Panc1 (cell line): ENCODE data around the gene THAP4. TPM values are rescaled to one million over a fixed set of nuclear protein-coding genes. Genes with fewer than 3 reads are reported as not detected.

ENCODE experiments used
- ATAC-seq: fragments of 200-7000 bp; cut with Tn5 transposase; 2 replicates; pipeline ENCODE4 v1.9.1; 2020; ENCODE audit warnings: mild to moderate bottlenecking, moderate library complexity
- BruUV-seq: library from RNA; stranded (reverse); fragments of 400-500 nt; replicated peaks from 2 replicates; lab custom pipeline; 2021; lab: Mats Ljungman, UMichigan
- CTCF ChIA-PET: fragments of 300-600 bp; sonication (Branson Sonifier 250); formaldehyde crosslinking; loops from one replicate; lab custom pipeline; 2022; ENCODE audit warnings: antibody characterized with exemption; lab: Charles Lee
- POLR2A ChIA-PET: fragments of 300-600 bp; sonication (Branson Sonifier 250); formaldehyde crosslinking; loops from one replicate; lab custom pipeline; 2022; ENCODE audit warnings: antibody characterized with exemption; lab: Charles Lee
- DNase-seq: peaks from one replicate; pipeline ENCODE4 v3.0.0-alpha.2; 2010; ENCODE audit warnings: low read depth, low spot score
- H3K27ac ChIP-seq: 2 replicates; pipeline ENCODE4 v1.5.1; 2011; ENCODE audit warnings: mild to moderate bottlenecking, low read length, inconsistent platforms
- H3K27me3 ChIP-seq: fragments of 200-500 bp; sonication (Bioruptor generic); 2 replicates; pipeline ENCODE4 v1.6.0; 2014; ENCODE audit warnings: low read length, inconsistent platforms; ENCODE audit not compliant: control insufficient read depth, insufficient read depth
- H3K36me3 ChIP-seq: fragments of 200-500 bp; sonication (Bioruptor generic); 2 replicates; pipeline ENCODE4 v1.5.1; 2014; ENCODE audit warnings: inconsistent platforms, mild to moderate bottlenecking, low read length, moderate library complexity; ENCODE audit not compliant: control insufficient read depth, insufficient read depth
- H3K4me1 ChIP-seq: 2 replicates; pipeline ENCODE4 v1.5.1; 2011; ENCODE audit warnings: inconsistent platforms, mild to moderate bottlenecking, low read length, moderate library complexity; ENCODE audit not compliant: control insufficient read depth, insufficient read depth
- H3K4me3 ChIP-seq, 2 experiments: 2 replicates each; pipeline ENCODE4 v1.5.1; 2011 to 2012; ENCODE audit warnings: low read depth in 2 of 2, low read length in 2 of 2, mild to moderate bottlenecking in 2 of 2, inconsistent platforms in 1 of 2, moderate library complexity in 1 of 2
- H3K9me3 ChIP-seq: fragments of 200-500 bp; sonication (Bioruptor generic); 2 replicates; pipeline ENCODE4 v1.5.1; 2014; ENCODE audit warnings: low read depth, mild to moderate bottlenecking, inconsistent platforms, low read length, moderate library complexity; ENCODE audit not compliant: control insufficient read depth, insufficient read depth
- CTCF ChIP-seq: fragments of 450-650 bp; IDR thresholded peaks from 2 replicates; pipeline ENCODE4 v1.5.1; 2017; ENCODE audit warnings: mild to moderate bottlenecking
- POLR2AphosphoS5 ChIP-seq: IDR thresholded peaks from 2 replicates; pipeline ENCODE4 v1.6.1; 2012; ENCODE audit warnings: mild to moderate bottlenecking, low read depth, low read length, moderate library complexity
- REST ChIP-seq, 2 experiments: IDR thresholded peaks; 2 replicates each; pipeline ENCODE4 v1.6.1; 2011 to 2012; ENCODE audit warnings: low read depth in 2 of 2, control low read depth in 1 of 2, low read length in 1 of 2, mild to moderate bottlenecking in 1 of 2, moderate library complexity in 1 of 2; ENCODE audit not compliant: insufficient read depth in 1 of 2
- SIN3A ChIP-seq: IDR thresholded peaks from 2 replicates; pipeline ENCODE4 v1.6.1; 2012; ENCODE audit warnings: low read depth, mild to moderate bottlenecking, low read length, moderate library complexity, borderline replicate concordance; ENCODE audit not compliant: insufficient read depth
- TCF7L2 ChIP-seq: IDR thresholded peaks from 2 replicates; pipeline ENCODE4 v1.6.1; 2011; ENCODE audit warnings: mild to moderate bottlenecking, low read depth, low read length, inconsistent platforms
- in situ Hi-C: cut with HindIII; loops from 2 replicates; pipeline ENCODE4 v1.10.0; 2016; ENCODE audit warnings: low sequenced_read_pairs, low pct_unique_long_range_greater_than_20kb
- intact Hi-C: fragments of 100-400 bp; cut with micrococcal nuclease; formaldehyde crosslinking; loops from one replicate; pipeline ENCODE4 v1.10.0; 2022; ENCODE audit not compliant: unreplicated experiment
- total RNA-seq: library from RNA; stranded (reverse); gene quantifications from one replicate; pipeline ENCODE4 v1.2.1, GENCODE V29; 2021; ENCODE audit not compliant: unreplicated experiment

The THAP4 gene
- total RNA-seq, 1 experiment from 2014 or later = 77.9 TPM

GRCh38 chr2:241649927-241650326 lies 13.0 kb upstream of the THAP4 start:
- no peak for TF ChIP-seq REST (IDR thresholded peaks at IDR 0.05; ENCODE audit: insufficient read depth in 1 of 2, low read depth in 2 of 2, low read length in 1 of 2)
- no peak for TF ChIP-seq TCF7L2
- TF ChIP-seq CTCF = no peak
- TF ChIP-seq POLR2AphosphoS5 = no peak
- no peak for TF ChIP-seq SIN3A
- no peak for ATAC-seq
- Histone ChIP-seq H3K4me3 (no peak overlapping the region), H3K27me3 (no peaks in the 10 kb centered on the region), H3K27ac (no peak overlapping the region), H3K9me3 (no peaks in the 10 kb centered on the region), H3K4me1 (no peaks in the 10 kb centered on the region; the same call in 1 of the 2 replicates), H3K36me3 (no peaks in the 10 kb centered on the region)
- in situ Hi-C loops (no loop called here), intact Hi-C loops (no loop called here)
- CTCF ChIA-PET = no interaction called here
- no TSS peak for BruUV-seq
- POLR2A ChIA-PET = interaction anchor here (0.6 kb wide), 1 partner anchor 40 kb away, joined by 5 read pairs; no protein-coding TSS in a partner anchor
- no peak for DNase-seq

- H3K27ac ChIP-seq = no peak overlapping the region
- no peak overlapping the region for H3K4me3 ChIP-seq
- POLR2A ChIA-PET = no interaction called here
- DNase-seq (no peak), ATAC-seq (no peak)
- BruUV-seq = no TSS peak
- H3K36me3 ChIP-seq = no peaks in the 10 kb centered on the region
- CTCF ChIA-PET = no interaction called here
- TF ChIP-seq REST (IDR thresholded peaks at IDR 0.05; ENCODE audit: insufficient read depth in 1 of 2, low read depth in 2 of 2, low read length in 1 of 2) (no peak), TCF7L2 (no peak), SIN3A (no peak), CTCF (no peak), POLR2AphosphoS5 (no peak)
- no peaks in the 10 kb centered on the region; the same call in 1 of the 2 replicates for H3K4me1 ChIP-seq
- no peaks in the 10 kb centered on the region for H3K9me3 ChIP-seq
- no peaks in the 10 kb centered on the region for H3K27me3 ChIP-seq
- in situ Hi-C loops = no loop called here
- intact Hi-C loops = no loop called here
Observed at GRCh38 chr2:241649404-241649803, 12.4 kb upstream of the THAP4 start.
